K562 (cell line): ENCODE results near the gene FMN1. TPM values are rescaled to one million over a fixed set of nuclear protein-coding genes. Genes with fewer than 3 reads are reported as not detected.

Source experiments
- ATAC-seq: fragments of 200-7000 bp; cut with Tn5 transposase; 3 replicates; pipeline ENCODE4 v1.9.1; 2020; ENCODE audit warnings: moderate library complexity
- BruUV-seq: library from RNA; stranded (reverse); fragments of 400-500 nt; replicated peaks from 2 replicates; lab custom pipeline; 2021; lab: Mats Ljungman, UMichigan
- CTCF ChIA-PET: fragments of 300-600 bp; formaldehyde crosslinking; extraction: SDS; loops from one replicate; lab custom pipeline; 2021; ENCODE audit warnings: low intra/inter-chr PET ratio; lab: Yijun Ruan, JAX
- POLR2A ChIA-PET: fragments of 300-600, 350-650 bp; sonication (Branson Sonifier 250); formaldehyde crosslinking; extraction: SDS; loops from one replicate; lab custom pipeline; 2021; ENCODE audit warnings: antibody characterized with exemption, inconsistent platforms; lab: Yijun Ruan, JAX
- DNase-seq, 4 experiments: peaks; one replicate each; pipeline versions ENCODE4 v3.0.0 to v3.0.0-alpha.2; 2011 to 2018; ENCODE audit warnings: low spot score in 3 of 4, mixed read lengths in 3 of 4; ENCODE audit errors: extremely low read depth in 1 of 4
- FAIRE-seq: peaks from 2 replicates; lab custom pipeline; 2011; peaks lifted over from hg19 to GRCh38; lab: Jason Lieb, UNC
- H2AFZ ChIP-seq: 2 replicates; pipeline ENCODE4 v1.6.0; 2011; ENCODE audit warnings: low read depth, low read length, control low read depth, inconsistent platforms
- H3K27ac ChIP-seq: fragments of 200-600 bp; 3 replicates; pipeline ENCODE4 v1.8.0; 2011; ENCODE audit warnings: low read depth, mild to moderate bottlenecking, control low read depth, inconsistent platforms, low read length, moderate library complexity, mixed read lengths; ENCODE audit errors: extremely low read depth
- H3K27me3 ChIP-seq, 2 experiments: fragments of 300-600 bp in 1 of 2; 2 replicates in 1 of 2; 3 replicates in 1 of 2; pipeline versions ENCODE4 v1.6.0 to v1.8.0; 2011; ENCODE audit warnings: inconsistent platforms in 2 of 2, low read length in 2 of 2, mild to moderate bottlenecking in 1 of 2, mixed read lengths in 1 of 2, moderate library complexity in 1 of 2; ENCODE audit not compliant: control insufficient read depth in 2 of 2, insufficient read depth in 2 of 2
- H3K36me3 ChIP-seq: fragments of 300-600 bp; 3 replicates; pipeline ENCODE4 v1.8.0; 2011; ENCODE audit warnings: mild to moderate bottlenecking, low read length, inconsistent platforms; ENCODE audit not compliant: control insufficient read depth, insufficient read depth
- H3K4me1 ChIP-seq, 2 experiments: fragments of 200-600 bp in 1 of 2; replicated peaks in 1 of 2; 2 replicates in 1 of 2; 3 replicates in 1 of 2; pipeline versions ENCODE4 v1.5.1 to v1.8.0; 2011; ENCODE audit warnings: inconsistent platforms in 2 of 2, low read length in 2 of 2, mild to moderate bottlenecking in 1 of 2, mixed read lengths in 1 of 2, moderate library complexity in 1 of 2; ENCODE audit not compliant: control insufficient read depth in 2 of 2, insufficient read depth in 2 of 2
- H3K4me2 ChIP-seq: 2 replicates; pipeline ENCODE4 v1.6.1; 2011; ENCODE audit warnings: low read length, control low read depth, inconsistent platforms, mixed read lengths; ENCODE audit not compliant: insufficient read depth
- H3K4me3 ChIP-seq: fragments of 200-600 bp; sonication (generic), shearing (Covaris generic); 2 replicates; pipeline ENCODE4 v1.5.1; 2016; ENCODE audit warnings: control low read depth, inconsistent platforms
- H3K79me2 ChIP-seq: fragments of 200-600 bp; 3 replicates; pipeline ENCODE4 v1.8.0; 2011; ENCODE audit warnings: low read length, inconsistent platforms; ENCODE audit not compliant: control insufficient read depth, insufficient read depth
- H3K9ac ChIP-seq, 2 experiments: 2 replicates each; pipeline versions ENCODE4 v1.6.0 to v1.6.1; 2011; ENCODE audit warnings: low read depth in 2 of 2, low read length in 2 of 2, control low read depth in 1 of 2, inconsistent platforms in 1 of 2, mild to moderate bottlenecking in 1 of 2, mixed read lengths in 1 of 2; ENCODE audit not compliant: insufficient read depth in 1 of 2
- H3K9me1 ChIP-seq: one replicate; pipeline ENCODE4 v1.6.0; 2011; ENCODE audit warnings: inconsistent platforms, mild to moderate bottlenecking, low read length, moderate library complexity; ENCODE audit not compliant: control insufficient read depth, insufficient read depth
- H3K9me3 ChIP-seq: replicated peaks from 2 replicates; pipeline ENCODE4 v1.5.1; 2011; ENCODE audit warnings: low read depth, low read length, inconsistent platforms; ENCODE audit not compliant: control insufficient read depth, insufficient read depth
- H4K20me1 ChIP-seq: replicated peaks from 2 replicates; pipeline ENCODE4 v1.6.1; 2011; ENCODE audit warnings: low read length, inconsistent platforms, mixed read lengths; ENCODE audit not compliant: control insufficient read depth, insufficient read depth
- ELK3 ChIP-seq: fragments of 450-650 bp; formaldehyde crosslinking; IDR thresholded peaks from 2 replicates; pipeline ENCODE4 v1.4.0; 2020; ENCODE audit warnings: mild to moderate bottlenecking
- HNRNPL ChIP-seq: fragments of 200-400 bp; formaldehyde crosslinking; IDR thresholded peaks from 2 replicates; pipeline ENCODE4 v1.6.1; 2017; ENCODE audit warnings: low read depth, mild to moderate bottlenecking, low read length
- IRF9 ChIP-seq: fragments of 450-650 bp; IDR thresholded peaks from 2 replicates; pipeline ENCODE4 v1.6.1; 2016; ENCODE audit warnings: missing biosample characterization, missing genetic modification characterization
- L3MBTL2 ChIP-seq: fragments of 450-650 bp; IDR thresholded peaks from 2 replicates; pipeline ENCODE4 v1.6.1; 2016; ENCODE audit warnings: mild to moderate bottlenecking, moderate library complexity
- MXI1 ChIP-seq: IDR thresholded peaks from 2 replicates; pipeline ENCODE4 v1.6.1; 2011; ENCODE audit warnings: low read depth, mild to moderate bottlenecking, improper control_type of control experiment, low read length
- ZNF384 ChIP-seq: IDR thresholded peaks from 2 replicates; pipeline ENCODE4 v1.6.1; 2012; ENCODE audit warnings: low read depth, low read length, improper control_type of control experiment
- WGBS: fragments of 100-300 bp; shearing (Covaris generic); methylation state at CpG from one replicate; pipeline ENCODE4 v1.1.6; 2016; ENCODE audit warnings: low coverage, mixed read lengths; ENCODE audit not compliant: insufficient coverage; ENCODE audit errors: missing lambda C conversion rate; 5-methylcytosine and 5-hydroxymethylcytosine counted together
- in situ Hi-C: fragments of 300-500 bp; cut with MboI; formaldehyde crosslinking; loops from 4 replicates; pipeline ENCODE4 v1.15.0; 2018; ENCODE audit warnings: inconsistent platforms, mixed read lengths
- intact Hi-C: fragments of 100-400 bp; cut with micrococcal nuclease; formaldehyde crosslinking; loops from 2 replicates; pipeline ENCODE4 v1.14.2; 2022
- polyA plus RNA-seq, 8 experiments: library from polyadenylated mRNA; depleted of rRNA in 4 of 8; stranded (reverse) in 5 of 8; unstranded in 3 of 8; fragments of >200 nt; fragmentation: Nextera tagmentation in 2 of 8; fragmentation: Illumina TruSeq in 1 of 8; extraction: Ambion mirVana in 2 of 8; extraction: Trizol in 1 of 8; gene quantifications; 2 replicates each; pipeline versions ENCODE4 v1.2.1 to v1.2.3, GENCODE V29; 2011 to 2014; ENCODE audit warnings: inconsistent platforms in 1 of 8, missing spikeins in 1 of 8
- total RNA-seq, 7 experiments: library from RNA; depleted of rRNA in 6 of 7; stranded (reverse); fragments of >200 nt in 6 of 7; fragmentation: Illumina TruSeq in 2 of 7; extraction: Trizol in 2 of 7; gene quantifications; 2 replicates each; pipeline versions ENCODE4 v1.2.1 to v1.2.3, GENCODE V29; 2011 to 2021; ENCODE audit warnings: low replicate concordance in 1 of 7

FMN1 gene
- total and polyA plus RNA-seq, 9 of the 15 experiments (the other 6 are each of a cell fraction or from before 2014, with no cell fraction given) = 0.03 to 0.07 (median 0.04) TPM; not detected in 6

- FAIRE-seq = no peak
Measured at GRCh38 chr15:33029109-33029652, 165.3 kb downstream of the FMN1 start.

More at GRCh38 chr15:33029109-33029652, 165.3 kb downstream of the FMN1 start:
- ATAC-seq (no peak), DNase-seq (no peak)
- in situ Hi-C loops = no loop called here
- no peak for TF ChIP-seq L3MBTL2
- TF ChIP-seq MXI1 = no peak
- TF ChIP-seq ZNF384 = no peak
- no peak for TF ChIP-seq HNRNPL
- TF ChIP-seq ELK3 (CRISPR knock-in tag) = no peak
- no peak for TF ChIP-seq IRF9 (tag)
- H3K79me2 ChIP-seq = no peaks in the 10 kb centered on the region
- H3K9me1 ChIP-seq = no peaks in the 10 kb centered on the region
- intact Hi-C loops = loop anchor here (10.0 kb wide), 1 partner anchor 46 kb away; no protein-coding TSS in a partner anchor
- POLR2A ChIA-PET = no interaction called here
- H4K20me1 ChIP-seq = no peaks in the 10 kb centered on the region
- H3K4me2 ChIP-seq = no peak overlapping the region
- no TSS peak for BruUV-seq
- H3K4me3 ChIP-seq = no peak overlapping the region
- H2AFZ ChIP-seq = no peak overlapping the region
- H3K9ac ChIP-seq = no peak overlapping the region
- peaks cover 0 to 2% of the 10 kb centered on the region in 2 experiments; a peak in 2 of 5 replicates for H3K27me3 ChIP-seq
- no peaks in the 10 kb centered on the region for H3K36me3 ChIP-seq
- H3K27ac ChIP-seq = no peak overlapping the region
- H3K9me3 ChIP-seq = no peaks in the 10 kb centered on the region
- CTCF ChIA-PET = no interaction called here
- no peaks in the 10 kb centered on the region for H3K4me1 ChIP-seq
- WGBS = 0% methylated on average over 5 of the region's 5 CpGs
